Mucosa of gallbladder (tissue), 1 donor: ENCODE measurements around the gene FBXW7. TPM values are rescaled to one million over a fixed set of nuclear protein-coding genes. Genes with fewer than 3 reads are reported as not detected.

Experiments used
- DNase-seq: peaks from one replicate; pipeline ENCODE4 v3.0.0-alpha.2; 2020; ENCODE audit warnings: low spot score
- total RNA-seq: library from RNA; stranded (reverse); gene quantifications from one replicate; pipeline ENCODE4 v1.2.1, GENCODE V29; 2021
- donor health status: DM: no; HTN: no; CAD: no.

Gene FBXW7
- total RNA-seq, 1 donor from 2014 or later: 29.7 TPM

DNA sequence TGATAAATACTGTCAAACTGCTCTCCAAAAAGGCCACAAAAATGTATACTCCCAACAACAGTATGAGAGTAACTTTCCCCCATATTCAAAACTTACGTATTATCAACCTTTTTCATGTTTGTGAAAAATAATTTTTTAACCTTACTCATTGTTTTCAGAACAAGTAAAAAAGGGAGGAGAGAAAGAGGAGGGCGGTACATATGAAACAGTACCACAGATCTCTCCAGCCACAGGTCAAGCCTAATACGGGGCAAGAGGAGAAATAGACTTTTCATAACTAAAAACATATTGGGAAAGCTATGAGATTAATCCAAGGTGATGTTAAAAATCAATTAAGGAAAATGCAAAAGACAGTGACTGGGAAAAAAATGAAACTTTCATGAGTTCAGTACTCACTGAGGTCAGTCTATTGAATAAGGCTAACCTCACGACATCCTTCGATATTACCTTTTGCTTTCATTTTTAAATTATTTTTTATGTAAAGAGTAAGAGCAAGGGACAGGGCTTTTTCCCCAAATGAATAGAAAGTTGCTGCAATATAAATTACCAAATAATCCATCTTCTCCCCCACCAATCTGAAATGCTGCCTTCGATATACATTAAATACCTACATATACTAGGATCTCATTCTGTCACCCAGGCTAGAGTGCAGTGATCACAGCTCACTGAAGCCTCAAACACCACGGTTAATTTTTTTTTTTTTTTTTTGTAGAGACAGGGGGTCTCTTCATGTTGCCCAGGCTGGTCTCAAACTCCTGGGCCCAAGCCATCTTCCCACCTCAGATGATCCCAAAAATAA, 25.3 kb downstream of the FBXW7 start:
- DNase-seq: no peak

DNA sequence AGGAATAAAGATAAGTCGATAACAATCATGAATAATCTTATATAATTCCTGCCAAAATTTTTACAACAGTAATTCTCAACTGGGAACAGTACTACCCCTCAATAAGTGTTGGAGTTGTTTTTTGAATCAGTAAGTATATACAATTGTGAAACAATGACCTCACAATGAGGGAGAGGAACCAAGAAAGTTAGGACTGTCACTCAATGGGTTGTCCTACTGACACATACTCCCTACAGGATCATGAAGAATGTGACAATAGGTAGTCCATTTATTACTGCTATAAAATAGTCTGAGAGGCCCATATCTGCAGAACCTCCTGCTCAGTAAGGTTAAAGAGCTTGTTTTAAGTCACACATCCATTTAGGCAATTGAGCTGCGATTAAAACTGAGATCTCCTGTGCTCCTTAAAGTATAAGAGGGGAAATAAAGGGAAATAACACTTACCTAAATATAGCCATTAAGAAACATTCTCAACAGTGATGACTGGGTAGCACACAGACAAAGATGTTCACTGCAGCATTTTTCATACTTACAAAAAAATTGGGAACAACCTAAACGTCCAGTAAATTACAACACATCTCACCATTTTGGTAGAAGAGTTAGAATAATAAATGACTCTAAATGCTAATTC, 26.2 kb downstream of the FBXW7 start:
- no peak for DNase-seq

DNA sequence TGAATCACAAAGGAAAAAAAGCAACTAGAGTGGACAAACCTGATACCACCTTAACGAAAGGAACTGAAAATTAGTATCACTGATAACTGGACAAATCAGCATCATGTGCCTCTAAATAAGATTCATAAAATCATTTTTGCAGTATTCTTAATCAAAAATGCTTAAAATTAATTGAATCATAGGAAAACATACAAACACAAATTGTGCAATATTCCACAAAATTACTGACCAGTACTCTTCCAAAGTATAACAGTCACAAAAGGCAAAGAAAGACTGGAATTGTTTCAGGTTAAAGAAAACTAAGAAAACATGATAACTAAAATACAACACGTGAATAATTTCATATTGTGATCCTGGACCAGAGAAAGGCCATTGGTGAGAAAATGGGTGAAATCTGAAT, 27.1 kb downstream of the FBXW7 start:
- no peak for DNase-seq

DNA sequence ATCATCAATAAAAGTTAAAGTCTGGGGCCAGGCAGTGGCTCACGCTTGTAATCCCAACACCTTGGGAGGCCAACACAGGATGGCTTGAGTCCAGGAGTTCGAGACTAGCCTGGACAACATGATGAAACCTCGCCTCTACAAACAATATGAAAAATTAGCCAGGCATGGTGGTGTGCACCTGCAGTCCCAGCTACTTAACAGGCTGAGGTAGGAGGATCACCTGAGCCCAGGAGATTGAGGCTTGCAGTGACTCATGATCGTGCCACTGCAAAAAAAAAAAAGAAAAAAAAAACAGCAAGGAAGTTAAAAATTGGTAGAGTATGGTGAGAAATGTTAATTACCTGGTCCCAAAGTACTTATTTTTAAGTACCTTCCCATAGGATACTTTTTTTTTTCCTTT, 27.5 kb downstream of the FBXW7 start:
- no peak for DNase-seq

DNA sequence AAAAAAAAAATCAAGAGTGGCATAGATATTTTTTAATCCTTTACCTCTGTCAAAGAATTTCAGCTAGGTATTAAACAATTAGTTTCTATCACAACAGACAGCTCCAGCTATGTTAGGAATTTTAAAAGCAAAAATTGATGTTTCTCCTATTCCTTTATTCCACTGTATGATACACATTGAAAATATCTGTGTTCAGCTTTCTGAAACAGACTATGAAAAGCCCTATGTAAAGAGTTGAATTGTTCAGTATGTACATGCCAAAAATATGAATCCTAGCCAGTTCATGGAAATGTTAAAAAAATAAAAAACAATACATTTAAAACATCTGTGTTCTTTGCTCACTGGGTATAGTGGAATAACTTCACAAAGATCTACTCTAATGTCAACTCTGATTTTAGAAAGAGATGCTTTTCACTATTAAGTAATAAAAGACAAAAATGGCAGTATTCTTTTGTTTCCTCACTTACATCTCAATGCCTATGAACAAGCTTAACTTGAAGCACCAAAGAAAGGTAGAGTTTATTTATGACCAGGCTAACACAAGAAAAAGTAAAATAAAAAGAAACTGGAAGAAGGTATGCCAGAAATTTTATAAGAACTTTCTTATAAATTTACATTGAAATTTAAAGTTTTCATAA, 32.1 kb downstream of the FBXW7 start:
- no peak for DNase-seq

DNA sequence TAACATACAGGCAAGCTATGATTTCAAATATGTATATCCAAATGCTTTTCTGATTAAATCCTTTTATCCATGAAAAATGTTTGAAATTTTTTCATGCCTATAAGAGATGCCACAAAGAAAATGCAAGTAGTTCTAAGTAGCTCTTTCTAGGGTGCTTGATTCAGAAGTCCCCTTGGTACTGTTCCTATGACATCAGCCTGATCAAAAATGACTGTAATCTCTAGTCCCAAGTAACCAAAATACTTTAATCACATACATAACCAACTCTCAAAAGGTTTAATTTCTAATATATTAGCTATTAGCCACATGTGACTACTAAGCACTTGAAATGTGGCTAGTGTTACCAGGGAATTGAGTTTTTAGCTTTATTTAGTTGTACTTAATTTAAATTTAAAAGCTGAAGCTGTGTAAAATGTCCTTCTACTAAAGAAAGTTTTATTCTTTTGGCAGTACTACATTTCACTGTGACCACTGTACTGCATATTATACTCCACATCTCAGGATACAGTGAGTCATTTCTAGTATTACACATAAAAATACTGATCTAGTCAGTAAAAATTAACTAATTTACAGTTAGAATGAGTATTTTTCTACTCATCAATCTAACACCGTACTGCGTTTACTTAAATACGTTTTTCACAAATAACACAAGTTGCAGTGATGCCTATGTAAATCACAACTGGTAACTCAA, 33.9 kb downstream of the FBXW7 start:
- no peak for DNase-seq

DNA sequence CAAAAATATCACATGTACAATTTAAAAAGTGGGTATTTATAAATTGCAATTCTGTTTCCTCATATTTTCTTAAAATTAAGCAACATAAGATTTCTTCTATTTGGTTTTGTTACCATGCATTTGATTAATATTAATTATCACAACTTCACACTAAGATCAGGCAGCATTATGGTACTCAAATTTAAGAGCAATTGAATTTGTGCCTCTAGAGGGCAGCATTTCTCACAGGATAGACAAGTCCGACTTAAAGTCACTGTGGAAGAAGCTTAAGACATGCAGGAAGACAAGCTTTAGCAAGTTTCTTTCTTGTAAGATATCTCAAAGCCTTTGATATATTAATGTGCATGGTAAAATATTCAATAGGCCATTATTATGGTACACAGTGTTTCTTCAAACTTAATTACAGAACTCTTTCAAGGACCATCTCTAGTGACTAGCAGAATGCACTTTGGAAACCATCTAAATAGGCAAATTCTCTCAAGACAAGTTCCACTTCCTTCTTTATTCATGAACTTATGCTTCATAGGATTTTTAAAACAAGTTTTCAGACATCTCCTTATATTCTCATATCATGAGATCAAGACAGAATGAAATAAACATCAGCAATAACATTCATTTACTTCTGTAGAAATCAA, 35.0 kb downstream of the FBXW7 start:
- peak; percentile 79 for DNase-seq

DNA sequence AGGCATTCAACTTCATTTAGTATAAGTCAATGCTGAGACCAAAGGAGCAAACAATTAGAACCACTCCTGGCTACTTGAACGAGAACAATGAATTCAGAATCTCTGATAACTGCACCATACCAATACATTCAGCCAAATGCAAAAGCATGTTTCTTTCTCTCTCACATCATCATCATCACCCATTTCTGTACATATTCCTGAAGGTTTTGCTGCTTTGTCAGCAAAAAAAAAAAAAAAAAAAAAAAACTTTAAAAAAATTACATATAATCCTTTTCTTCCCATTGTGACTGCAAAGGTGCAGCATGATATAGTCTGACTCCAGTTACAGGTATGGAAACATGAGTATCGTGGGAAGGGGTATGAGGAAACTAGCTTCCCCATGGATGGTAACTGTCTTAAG, 35.6 kb downstream of the FBXW7 start:
- no peak for DNase-seq

DNA sequence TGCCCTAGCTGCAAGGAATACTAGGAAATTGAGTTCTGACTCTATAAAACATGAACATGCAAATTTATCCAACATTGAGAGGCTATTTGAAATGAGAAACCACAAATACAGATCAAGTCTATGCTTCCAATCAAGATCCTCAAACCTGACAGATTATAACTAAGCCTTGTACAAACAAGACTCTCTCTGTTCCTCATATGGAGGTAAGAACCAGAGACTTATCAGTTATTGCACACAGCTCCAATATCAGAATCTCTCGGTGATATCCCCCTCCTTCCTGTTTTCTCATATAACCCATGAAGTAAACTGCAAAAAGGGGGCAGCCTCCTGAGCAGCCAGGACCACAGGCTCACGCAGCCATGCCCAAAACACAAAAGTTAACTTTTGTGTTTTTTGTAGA, 36.5 kb downstream of the FBXW7 start:
- DNase-seq: no peak

DNA sequence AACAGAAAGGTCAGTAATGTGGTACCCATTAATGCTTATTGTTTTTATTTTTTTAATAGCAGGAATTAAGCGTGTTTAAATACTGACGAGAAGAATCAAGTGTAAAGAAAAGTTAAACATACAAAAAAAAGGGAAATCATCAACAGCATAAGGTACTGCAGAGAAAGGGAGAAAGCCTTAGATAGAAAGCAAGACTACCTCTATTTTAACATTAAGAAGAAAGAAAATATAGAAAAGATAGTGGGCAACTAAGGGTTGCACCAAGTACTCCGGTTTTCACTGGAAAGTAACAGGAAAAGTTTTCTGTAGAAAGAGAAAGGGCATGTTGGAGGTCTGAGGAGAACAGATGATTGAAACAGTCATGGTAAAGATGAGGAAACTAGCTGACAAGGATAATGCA, 41.9 kb downstream of the FBXW7 start:
- no peak for DNase-seq

DNA sequence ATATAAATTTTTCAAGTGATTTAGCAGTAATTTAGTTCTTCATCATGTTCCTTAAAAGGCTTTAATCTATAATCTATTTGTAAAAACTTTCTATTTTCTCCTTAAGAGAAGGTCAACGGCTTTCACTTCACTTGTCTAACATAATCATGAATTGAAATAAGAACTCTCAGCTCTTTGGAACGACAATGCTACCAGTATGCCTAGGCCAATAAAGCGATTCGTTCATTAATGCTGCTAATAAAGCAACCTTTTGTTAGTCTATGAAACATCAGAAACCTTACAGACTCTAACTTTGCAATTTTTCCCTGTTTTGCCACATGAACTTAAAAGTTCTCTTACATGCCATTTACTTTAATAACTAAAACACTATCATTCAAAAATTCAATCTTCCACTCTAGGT, 47.6 kb downstream of the FBXW7 start:
- DNase-seq: no peak

DNA sequence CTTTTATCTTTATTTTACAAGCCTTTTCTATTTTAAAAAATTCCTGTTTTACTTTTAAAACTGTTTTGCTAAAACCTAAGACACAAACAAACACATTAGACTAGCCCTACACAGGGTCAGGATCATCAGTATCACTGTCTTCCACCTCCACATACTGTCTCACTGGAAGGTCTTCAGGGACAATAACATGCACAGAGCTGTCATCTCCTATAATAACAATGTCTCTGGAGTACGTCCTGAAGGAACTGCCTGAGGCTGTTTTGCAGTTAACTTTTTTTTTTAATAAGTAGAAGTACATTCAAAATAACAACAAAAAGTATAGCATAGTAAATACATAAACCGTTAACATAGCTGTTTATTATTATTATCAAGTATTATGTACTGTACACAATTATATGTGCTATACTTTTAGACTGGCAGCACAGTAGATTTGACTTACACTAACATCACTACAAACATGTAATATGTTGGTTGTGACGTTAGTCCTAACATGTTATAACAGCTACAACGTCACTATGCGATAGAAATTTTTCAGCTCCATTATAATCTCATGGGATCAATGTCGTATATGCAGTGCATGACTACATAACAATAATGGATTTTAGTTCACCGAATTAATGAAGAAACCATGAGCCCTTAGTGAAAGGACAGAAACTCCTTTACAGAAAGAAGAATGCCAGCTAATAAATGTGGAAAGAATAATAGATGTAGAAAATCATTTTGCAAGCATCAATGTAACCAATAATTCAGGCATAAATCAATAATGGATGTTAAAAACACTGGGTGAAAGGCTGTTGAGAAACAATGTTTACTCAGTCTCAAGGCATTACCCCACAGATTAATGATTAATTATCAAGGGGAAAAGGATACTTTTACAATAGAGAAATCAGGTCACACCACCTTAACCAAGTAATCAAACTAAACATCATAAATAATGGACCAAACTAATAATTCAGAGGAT, 49.2 kb downstream of the FBXW7 start:
- no peak for DNase-seq

DNA sequence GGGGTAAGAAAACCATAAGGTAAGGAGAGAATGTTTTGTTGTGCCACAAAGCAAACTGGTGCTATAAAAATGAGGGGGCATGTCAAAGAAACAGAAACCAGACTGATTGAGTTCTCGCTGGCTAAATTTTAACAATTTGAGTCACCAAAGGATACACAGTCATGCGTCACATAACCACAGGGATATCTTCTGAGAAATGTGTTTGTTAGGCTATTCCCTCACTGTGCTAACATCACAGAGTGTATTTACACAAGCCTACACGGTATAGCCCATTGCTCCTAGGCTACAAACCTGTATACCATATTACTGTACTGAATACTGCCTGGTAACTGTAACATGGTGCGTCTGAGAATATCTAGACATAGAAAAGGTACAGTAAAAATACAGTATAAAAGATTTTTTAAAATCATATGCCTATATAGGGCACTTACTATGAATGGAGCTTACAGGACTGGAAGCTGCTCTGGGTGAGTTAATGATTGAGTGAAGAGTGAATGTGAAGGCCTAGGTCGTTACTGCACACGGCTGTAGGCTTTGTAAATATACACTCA, 50.1 kb downstream of the FBXW7 start:
- DNase-seq: peak; percentile 13

DNA sequence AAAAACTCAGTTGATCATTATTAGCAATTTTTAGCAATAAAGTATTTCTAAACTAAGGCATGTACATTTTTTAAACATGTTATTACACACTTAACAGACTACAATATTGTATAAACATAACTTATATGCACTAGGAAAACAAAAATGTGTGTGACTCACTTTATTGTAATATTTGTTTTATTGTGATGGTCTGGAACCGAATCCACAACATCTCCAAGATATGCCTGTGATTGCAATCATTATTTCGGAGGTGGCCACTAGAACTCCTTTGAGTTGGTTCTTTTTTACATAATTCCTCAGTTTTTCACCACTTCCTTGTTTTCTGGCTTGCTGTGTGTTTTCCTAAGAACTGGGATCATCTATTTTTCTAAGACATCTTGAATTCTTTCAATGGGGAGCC, 53.7 kb downstream of the FBXW7 start:
- no peak for DNase-seq

DNA sequence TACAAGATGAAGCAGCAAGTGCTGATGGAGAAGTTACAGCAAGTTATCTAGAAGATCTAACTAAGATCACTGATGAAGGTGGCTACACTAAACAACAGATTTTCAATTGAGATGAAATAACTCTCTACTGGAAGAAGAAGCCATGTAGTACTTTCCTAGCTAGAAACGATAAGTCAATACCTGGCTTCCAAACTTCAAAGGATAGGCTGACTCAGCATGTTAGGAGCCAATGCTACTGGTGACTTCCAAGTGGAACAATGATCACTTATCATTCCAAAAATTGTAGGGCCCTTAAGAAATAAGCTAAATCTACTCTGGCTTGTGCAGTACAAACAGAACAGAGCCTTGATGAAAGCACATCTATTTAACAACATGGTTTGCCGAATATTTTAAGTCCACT, 55.0 kb downstream of the FBXW7 start:
- no peak for DNase-seq

DNA sequence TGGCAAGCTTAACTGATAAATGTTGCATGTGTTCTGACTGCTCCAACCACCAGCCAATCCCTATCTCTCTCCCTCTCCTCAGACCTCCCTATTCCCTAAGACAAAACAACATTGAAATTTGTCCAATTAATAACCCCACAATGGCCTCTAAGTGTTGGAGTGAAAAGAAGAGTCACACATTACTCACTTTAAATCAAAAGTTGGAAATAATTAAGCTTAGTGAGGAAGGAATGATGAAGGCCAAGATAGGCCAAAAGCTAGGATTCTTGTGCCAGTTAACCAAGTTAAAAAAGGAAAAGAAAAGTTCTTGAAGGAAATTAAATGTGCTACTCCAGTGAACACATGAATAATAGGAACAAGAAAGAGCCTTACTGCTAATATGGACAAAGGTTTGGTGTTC, 55.6 kb downstream of the FBXW7 start:
- no peak for DNase-seq

DNA sequence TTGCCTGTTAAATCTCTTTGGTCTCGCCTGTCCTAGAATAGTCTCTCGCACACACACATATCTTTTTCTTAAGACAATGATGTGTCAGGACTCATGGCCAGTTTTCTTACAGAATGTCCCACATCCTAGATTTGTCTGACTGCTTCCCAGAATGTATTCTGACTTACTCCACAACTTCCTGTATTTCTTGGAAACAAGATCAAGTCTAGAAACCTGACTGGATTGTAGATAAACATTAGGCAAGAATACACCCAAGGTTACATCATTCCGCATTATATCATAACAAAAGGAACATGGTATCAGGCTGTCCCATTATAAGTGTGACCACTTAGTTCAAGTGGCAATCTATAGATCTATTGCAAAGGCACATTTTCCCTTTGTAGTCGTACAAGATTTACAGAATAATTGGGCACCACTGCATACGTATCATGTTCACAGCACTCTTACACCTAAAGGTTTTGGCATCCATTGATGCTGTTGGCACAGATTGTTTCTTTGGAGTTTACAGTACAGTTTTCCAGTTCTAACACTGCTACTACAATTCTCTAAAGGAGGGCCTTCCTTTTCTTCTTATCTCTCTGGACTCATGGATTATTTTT, 56.4 kb downstream of the FBXW7 start:
- no peak for DNase-seq

DNA sequence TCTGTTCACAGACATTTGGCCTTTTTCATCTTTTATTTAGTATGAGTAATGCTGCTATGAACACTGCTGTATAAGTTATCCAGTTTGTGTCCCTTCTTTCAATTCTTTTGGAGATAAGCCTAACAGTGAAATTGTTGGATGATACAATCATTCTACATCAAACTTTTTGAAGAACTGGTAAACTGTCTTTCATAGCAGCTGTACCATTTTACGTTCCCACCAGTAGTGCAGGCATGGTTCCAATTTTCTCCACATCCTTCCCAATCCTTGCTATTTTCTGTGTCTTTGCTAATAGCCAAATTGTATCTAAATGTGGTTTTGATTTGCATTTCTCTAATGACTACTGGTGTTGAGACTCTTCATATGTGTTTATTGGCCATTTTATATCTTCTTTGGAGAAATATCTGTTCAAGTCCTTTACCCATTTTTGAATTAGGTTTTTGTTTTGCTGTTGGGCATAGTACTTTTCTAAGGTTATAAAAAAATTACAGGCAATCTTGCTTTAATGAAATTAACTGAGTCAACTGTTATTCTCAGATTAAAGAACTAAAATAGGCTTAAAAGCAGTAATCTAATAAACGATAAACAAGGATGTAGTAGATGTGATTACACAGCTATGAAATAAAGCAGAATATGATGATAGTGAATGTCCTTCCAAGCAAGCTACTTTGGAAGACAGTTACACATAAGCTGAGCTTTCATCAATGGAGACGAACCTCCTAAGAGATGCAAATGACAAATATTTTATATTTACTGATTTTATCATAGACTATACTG, 57.2 kb downstream of the FBXW7 start:
- DNase-seq: no peak

DNA sequence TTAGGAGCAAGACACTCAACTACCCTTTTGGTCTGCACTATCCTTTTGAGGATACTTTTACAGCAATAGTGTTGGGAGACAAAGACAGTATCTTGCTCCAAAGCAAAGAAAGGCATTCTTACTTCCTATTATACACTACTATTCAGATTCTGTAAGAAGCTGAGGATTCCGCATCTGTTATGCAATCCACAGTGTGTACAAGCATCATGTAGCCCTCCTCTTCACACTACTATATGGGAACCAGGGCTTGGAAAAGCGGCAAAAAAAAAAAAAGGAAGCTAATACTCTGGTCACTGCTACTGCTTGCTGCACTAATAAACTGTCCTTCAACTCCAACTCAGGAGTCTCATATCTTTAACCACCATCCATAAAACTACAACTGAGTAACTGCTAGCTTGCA, 59.1 kb downstream of the FBXW7 start:
- DNase-seq: no peak
